Kidney (tissue), 14 donors: Measurements from ENCODE around the gene RHOF. TPM values are rescaled to one million over a fixed set of nuclear protein-coding genes. Genes with fewer than 3 reads are reported as not detected.
A peak's percentile ranks its signal among the peaks of the same experiment; 100 is the strongest.

ENCODE experiments used
- DNase-seq, 5 donors: peaks; one replicate each; pipeline ENCODE4 v3.0.0-alpha.2; 2013 to 2020
- FAIRE-seq: peaks from 2 replicates; lab custom pipeline; 2012; peaks lifted over from hg19 to GRCh38; lab: Jason Lieb, UNC
- H3K27ac ChIP-seq, 2 donors: one replicate each; pipeline ENCODE4 v1.7.0; 2013; ENCODE audit warnings: low read depth in 2 of 2, low read length in 2 of 2, inconsistent platforms in 1 of 2
- H3K27me3 ChIP-seq: one replicate; pipeline ENCODE4 v1.7.1; 2013; ENCODE audit warnings: low read length, inconsistent platforms; ENCODE audit not compliant: control insufficient read depth, insufficient read depth
- H3K36me3 ChIP-seq, 3 donors: one replicate each; pipeline versions ENCODE4 v1.7.0 to v1.7.1; 2013; ENCODE audit warnings: low read length in 3 of 3, control low read depth in 1 of 3, inconsistent platforms in 1 of 3; ENCODE audit not compliant: insufficient read depth in 3 of 3, control insufficient read depth in 2 of 3
- H3K4me1 ChIP-seq, 3 donors: one replicate each; pipeline versions ENCODE4 v1.7.0 to v1.7.1; 2013; ENCODE audit warnings: low read length in 3 of 3, inconsistent platforms in 1 of 3, low read depth in 1 of 3; ENCODE audit not compliant: control insufficient read depth in 2 of 3, insufficient read depth in 2 of 3
- H3K4me3 ChIP-seq, 3 donors: one replicate each; pipeline versions ENCODE4 v1.7.0 to v1.8.1; 2013; ENCODE audit warnings: low read length in 3 of 3, control low read depth in 1 of 3, inconsistent platforms in 1 of 3
- H3K9ac ChIP-seq, 3 donors: one replicate each; pipeline versions ENCODE4 v1.7.0 to v1.7.1; 2013; ENCODE audit warnings: low read length in 3 of 3, control low read depth in 1 of 3, inconsistent platforms in 1 of 3
- H3K9me3 ChIP-seq, 3 donors: one replicate each; pipeline versions ENCODE4 v1.7.0 to v1.7.1; 2013; ENCODE audit warnings: low read length in 3 of 3, control low read depth in 1 of 3, inconsistent platforms in 1 of 3; ENCODE audit not compliant: control insufficient read depth in 2 of 3, insufficient read depth in 1 of 3
- CTCF ChIP-seq: IDR thresholded peaks from 3 replicates; pipeline ENCODE4 v1.5.1; 2012; ENCODE audit warnings: mild to moderate bottlenecking, moderate library complexity, borderline replicate concordance; ENCODE audit not compliant: insufficient read depth; ENCODE audit errors: extremely low read depth
- intact Hi-C: fragments of 100-400 bp; cut with DNase I; formaldehyde crosslinking; loops from one replicate; pipeline ENCODE4 v1.11.1; 2022
- polyA plus RNA-seq: library from polyadenylated mRNA; stranded (reverse); fragments of 350-450 nt; fragmentation: Illumina TruSeq; extraction: RNeasy Lipid Tissue Mini Kit (QIAGEN cat#74804); gene quantifications from one replicate; pipeline ENCODE4 v1.2.3, GENCODE V29; 2014; ENCODE audit warnings: low read depth, low replicate concordance; ENCODE audit not compliant: insufficient read depth
- total RNA-seq: library from RNA; stranded (reverse); fragmentation: NEBNext Ultra II Directional; extraction: Animal tissue kit (Norgen Biotek cat#: 25700); gene quantifications from one replicate; pipeline ENCODE4 v1.2.1, GENCODE V29; 2021
- donor health status: control.
- donor health status: control.
- donor health status: control.
- donor health status: control.
- donor health status: control.
- donor health status: DM: yes; HTN: yes; CAD: no.
- donor health status: Normal renal cell carcinoma (clear cell type).

The RHOF gene
- total and polyA plus RNA-seq, 2 donors from 2014 or later: 23.9 to 42.6 TPM

GRCh38 chr12:121823727-121824115 is 30.2 kb upstream of the RHOF start:
- Histone ChIP-seq H3K9me3 (no peaks in the 10 kb centered on the region), H3K27ac (no peak overlapping the region), H3K36me3 (peaks cover 6 to 48% (median 35%) of the 10 kb centered on the region in 3 donors), H3K4me1 (no peaks in the 10 kb centered on the region), H3K9ac (no peak overlapping the region), H3K27me3 (no peaks in the 10 kb centered on the region), H3K4me3 (no peak overlapping the region)
- intact Hi-C loops: no loop called here
- peak in 1 of 5 donors; percentile 48 for DNase-seq
- no peak for TF ChIP-seq CTCF
- no peak for FAIRE-seq

DNA sequence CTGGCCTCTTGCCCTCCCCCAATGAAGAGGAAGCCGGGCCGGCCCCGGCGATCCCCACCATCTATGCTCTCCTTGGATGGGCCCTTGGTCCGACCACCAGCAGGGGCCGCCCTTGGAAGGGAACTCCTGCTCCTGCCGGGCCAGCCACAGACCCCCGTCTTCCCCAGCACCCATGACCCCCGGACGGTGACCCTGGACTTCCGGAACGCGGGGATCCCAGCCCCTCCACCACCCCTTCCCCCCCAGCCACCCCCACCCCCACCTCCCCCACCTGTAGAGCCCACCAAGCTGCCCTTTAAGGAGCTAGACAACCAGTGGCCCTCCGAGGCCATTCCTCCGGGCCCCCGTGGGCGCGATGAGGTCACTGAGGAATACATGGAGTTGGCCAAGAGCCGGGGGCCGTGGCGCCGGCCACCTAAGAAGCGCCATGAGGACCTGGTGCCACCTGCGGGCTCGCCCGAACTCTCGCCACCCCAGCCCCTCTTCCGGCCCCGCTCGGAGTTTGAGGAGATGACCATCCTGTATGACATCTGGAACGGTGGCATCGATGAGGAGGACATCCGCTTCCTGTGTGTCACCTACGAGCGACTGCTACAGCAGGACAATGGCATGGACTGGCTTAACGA is 29.7 kb upstream of the RHOF start:
- intact Hi-C loops: no loop called here
- H3K9ac ChIP-seq: no peak overlapping the region
- H3K4me1 ChIP-seq: no peaks in the 10 kb centered on the region
- peaks cover 4 to 43% (median 30%) of the 10 kb centered on the region in 3 donors for H3K36me3 ChIP-seq
- no peaks in the 10 kb centered on the region for H3K27me3 ChIP-seq
- H3K4me3 ChIP-seq: no peak overlapping the region
- H3K27ac ChIP-seq: no peak overlapping the region
- no peak for FAIRE-seq
- no peak for TF ChIP-seq CTCF
- peak in 1 of 5 donors; percentile 71 for DNase-seq
- no peaks in the 10 kb centered on the region for H3K9me3 ChIP-seq

GRCh38 chr12:121822393-121823100 is 29.1 kb upstream of the RHOF start:
- Histone ChIP-seq H3K36me3 (peaks cover 8 to 42% (median 32%) of the 10 kb centered on the region in 3 donors), H3K4me1 (no peaks in the 10 kb centered on the region), H3K27ac (no peak overlapping the region), H3K9me3 (no peaks in the 10 kb centered on the region), H3K27me3 (no peaks in the 10 kb centered on the region), H3K4me3 (no peak overlapping the region), H3K9ac (no peak overlapping the region)
- FAIRE-seq (no peak), DNase-seq (peak in 1 of 5 donors; percentile 72)
- TF ChIP-seq CTCF: no peak
- intact Hi-C loops: no loop called here
